Liver (tissue), 3 donors: ENCODE results near the gene XRCC5.
A peak's percentile ranks its signal among the peaks of the same experiment; 100 is the strongest.

ENCODE experiments used
- CTCF ChIP-seq: fragments of 150-350 bp; IDR thresholded peaks from 2 replicates; pipeline ENCODE4 v1.5.1; 2017; ENCODE audit warnings: improper control_type of control experiment, low read depth, low read length; ENCODE audit not compliant: missing input control
- FOXA1 ChIP-seq: IDR thresholded peaks from 2 replicates; pipeline ENCODE4 v1.6.1; 2016; ENCODE audit warnings: antibody characterized with exemption
- GABPA ChIP-seq, 2 donors: IDR thresholded peaks in 1 of 2; conservative IDR thresholded peaks in 1 of 2; 2 replicates each; pipeline ENCODE4 v1.6.1; 2016; ENCODE audit warnings: antibody characterized with exemption in 2 of 2, mild to moderate bottlenecking in 1 of 2, moderate library complexity in 1 of 2
- HNF4A ChIP-seq, 2 donors: conservative IDR thresholded peaks; 2 replicates each; pipeline ENCODE4 v1.6.1; 2016; ENCODE audit warnings: antibody characterized with exemption in 2 of 2, mild to moderate bottlenecking in 2 of 2
- JUND ChIP-seq, 2 donors: IDR thresholded peaks; 2 replicates each; pipeline ENCODE4 v1.6.1; 2016; ENCODE audit warnings: antibody characterized with exemption in 2 of 2
- REST ChIP-seq: IDR thresholded peaks from 2 replicates; pipeline ENCODE4 v1.6.1; 2016; ENCODE audit warnings: antibody characterized with exemption, mild to moderate bottlenecking
- SP1 ChIP-seq: IDR thresholded peaks from 2 replicates; pipeline ENCODE4 v1.6.1; 2018; ENCODE audit warnings: antibody characterized with exemption, mild to moderate bottlenecking
- TAF1 ChIP-seq: conservative IDR thresholded peaks from 2 replicates; pipeline ENCODE4 v1.6.1; 2016; ENCODE audit warnings: antibody characterized with exemption, mild to moderate bottlenecking
- ZBTB33 ChIP-seq: IDR thresholded peaks from 2 replicates; pipeline ENCODE4 v1.6.1; 2016; ENCODE audit warnings: antibody characterized with exemption
- donor health status: healthy.
- donor health status: healthy.

- TF ChIP-seq CTCF: no peak
- TF ChIP-seq FOXA1: no peak
- TF ChIP-seq HNF4A (conservative IDR thresholded peaks at IDR 0.05): peak; percentile 11 to 21
- no peak for TF ChIP-seq GABPA (IDR thresholded peaks at IDR 0.05 in 1 of 2, conservative IDR thresholded peaks at IDR 0.05 in 1 of 2)
- TF ChIP-seq JUND (IDR thresholded peaks at IDR 0.05): no peak
- TF ChIP-seq SP1: no peak
- TF ChIP-seq TAF1: no peak
- TF ChIP-seq REST: no peak
- TF ChIP-seq ZBTB33: no peak
Observed at GRCh38 chr2:216064665-216065064, 44.5 kb upstream of the XRCC5 start.
